ENCODE results near the gene SORBS1. TPM values are rescaled to one million over a fixed set of nuclear protein-coding genes. Genes with fewer than 3 reads are reported as not detected.

SORBS1 gene
- total RNA-seq, 2 experiments from 2014 or later, result 0.71 to 0.72 TPM

DNA sequence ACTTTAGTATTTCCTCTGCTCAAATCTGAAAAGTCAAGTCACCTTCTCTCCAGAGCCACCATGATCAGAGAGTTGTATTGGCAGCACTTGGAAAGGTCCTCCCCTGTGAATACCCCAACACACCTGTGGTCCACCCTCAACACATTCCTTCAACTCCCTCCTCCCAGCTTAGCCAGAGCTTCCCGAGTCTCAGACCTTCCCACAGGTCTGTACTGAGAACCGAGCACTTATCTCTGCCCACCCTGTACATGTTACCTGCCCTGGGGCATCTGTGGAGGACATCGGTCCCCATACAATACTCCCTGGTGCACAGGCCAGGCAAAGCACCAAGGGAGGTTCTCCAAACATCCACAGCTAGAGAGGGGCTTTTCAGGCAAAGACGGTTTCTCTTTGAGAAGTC, 30.6 kb downstream of the SORBS1 start:
- Mint-ChIP-seq H3K27ac (no peak overlapping the region), H3K36me3 (no peaks in the 10 kb centered on the region), H3K4me3 (no peak overlapping the region), H3K27me3 (peaks cover 6% of the 10 kb centered on the region), H3K9me3 (no peaks in the 10 kb centered on the region), H3K4me1 (no peaks in the 10 kb centered on the region)
- POLR2A ChIA-PET, result no interaction called here
- DNase-seq (no peak), ATAC-seq (ENCODE audit: low read depth) (no peak)

DNA sequence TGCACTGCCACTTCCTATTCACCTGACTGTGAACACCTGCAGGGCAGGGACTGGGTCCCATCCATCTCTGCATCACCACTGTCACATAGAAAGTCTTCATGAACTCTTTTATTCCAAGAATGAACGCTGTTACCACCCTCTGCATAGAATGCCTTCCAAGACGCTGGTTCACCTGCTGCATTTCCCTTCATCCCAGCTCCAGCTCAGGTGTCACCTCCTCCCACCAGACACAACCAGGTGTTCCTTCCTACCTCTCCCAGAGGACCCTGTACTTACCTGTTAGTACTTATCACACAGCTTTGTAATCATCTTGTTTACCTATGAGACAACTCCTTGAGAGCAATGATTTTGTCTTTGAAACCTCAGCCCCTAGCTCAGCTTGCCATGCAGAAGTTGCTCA, 31.1 kb downstream of the SORBS1 start:
- H3K27me3 Mint-ChIP-seq, result peaks cover 6% of the 10 kb centered on the region
- H3K4me1 Mint-ChIP-seq, result no peaks in the 10 kb centered on the region
- POLR2A ChIA-PET, result no interaction called here
- H3K4me3 Mint-ChIP-seq, result no peak overlapping the region
- H3K9me3 Mint-ChIP-seq, result no peaks in the 10 kb centered on the region
- DNase-seq (no peak), ATAC-seq (ENCODE audit: low read depth) (no peak)
- no peak overlapping the region for H3K27ac Mint-ChIP-seq
- H3K36me3 Mint-ChIP-seq, result no peaks in the 10 kb centered on the region

- H3K27ac Mint-ChIP-seq, result no peak overlapping the region
- no peaks in the 10 kb centered on the region for H3K9me3 Mint-ChIP-seq
- DNase-seq (no peak), ATAC-seq (ENCODE audit: low read depth) (no peak)
- no peaks in the 10 kb centered on the region for H3K36me3 Mint-ChIP-seq
- no peaks in the 10 kb centered on the region for H3K4me1 Mint-ChIP-seq
- POLR2A ChIA-PET, result no interaction called here
- no peak overlapping the region for H3K4me3 Mint-ChIP-seq
- peaks cover 13% of the 10 kb centered on the region for H3K27me3 Mint-ChIP-seq
Measured at GRCh38 chr10:95526044-95526443, 35.1 kb downstream of the SORBS1 start.

GRCh38 chr10:95525033-95525418, 36.1 kb downstream of the SORBS1 start:
- no peak overlapping the region for H3K27ac Mint-ChIP-seq
- DNase-seq, result no peak
- POLR2A ChIA-PET, result no interaction called here

DNA sequence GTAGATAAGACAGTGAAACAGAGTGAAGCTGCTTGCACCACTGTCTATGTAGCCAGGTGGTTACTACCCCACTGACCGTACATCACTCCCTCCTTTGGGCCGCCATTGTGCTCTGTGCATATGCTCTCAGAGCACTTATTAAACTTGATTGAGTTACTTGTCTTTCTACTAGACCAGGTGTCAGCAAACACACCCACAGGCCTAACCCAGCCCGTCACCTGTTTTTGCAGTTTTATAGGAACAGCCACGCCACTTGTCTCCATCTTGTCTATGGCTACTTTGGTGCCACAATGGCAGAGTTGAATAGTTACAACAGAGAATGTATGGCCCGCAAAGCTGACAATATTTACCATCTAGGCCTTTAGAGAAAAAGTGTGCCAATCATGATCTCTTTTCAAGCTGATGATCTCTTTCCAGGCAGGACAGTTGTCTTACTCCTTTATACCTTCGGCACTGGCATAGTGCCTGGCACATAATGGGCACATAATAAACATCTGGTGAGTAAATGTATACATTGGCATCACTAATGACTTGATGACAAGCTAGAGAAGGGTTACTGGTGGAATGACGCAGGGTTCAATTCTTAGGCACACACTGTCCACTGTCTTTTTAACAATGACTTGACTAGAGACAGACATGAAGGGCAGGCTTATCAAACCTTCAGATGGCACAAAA, 36.7 kb downstream of the SORBS1 start:
- DNase-seq, result no peak
- Mint-ChIP-seq H3K36me3 (no peaks in the 10 kb centered on the region), H3K9me3 (no peaks in the 10 kb centered on the region), H3K27ac (no peak overlapping the region), H3K27me3 (peaks cover 8% of the 10 kb centered on the region), H3K4me3 (no peak overlapping the region), H3K4me1 (no peaks in the 10 kb centered on the region)
- POLR2A ChIA-PET, result interaction anchor here (0.5 kb wide), 1 partner anchor 1670 kb away, joined by 4 read pairs; no protein-coding TSS in a partner anchor
- no peak for ATAC-seq (ENCODE audit: low read depth)

More at GRCh38 chr10:95525033-95525418, 36.1 kb downstream of the SORBS1 start:
- Mint-ChIP-seq H3K27me3 (peaks cover 11% of the 10 kb centered on the region), H3K9me3 (no peaks in the 10 kb centered on the region), H3K4me1 (no peaks in the 10 kb centered on the region), H3K36me3 (no peaks in the 10 kb centered on the region), H3K4me3 (no peak overlapping the region)
- ATAC-seq (ENCODE audit: low read depth), result no peak

DNA sequence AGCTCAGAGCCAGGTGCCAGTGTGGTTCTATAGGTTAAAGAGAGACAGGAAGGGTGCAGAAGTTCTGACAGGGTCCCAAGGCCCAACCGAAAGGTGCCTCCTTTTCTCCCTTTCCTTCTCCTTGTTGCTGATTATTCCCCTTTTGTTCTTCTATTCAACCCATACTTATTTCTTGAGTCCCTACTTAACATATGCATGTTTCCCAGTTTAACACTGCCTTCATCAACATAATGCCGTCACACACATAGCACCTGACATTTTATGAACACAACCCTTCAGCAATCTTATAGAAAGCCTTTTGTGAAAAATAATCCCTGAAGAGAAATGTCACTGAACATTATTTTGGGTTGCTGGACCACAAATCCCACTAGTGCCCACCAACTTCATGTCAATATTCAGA, 39.1 kb downstream of the SORBS1 start:
- Mint-ChIP-seq H3K4me1 (no peaks in the 10 kb centered on the region), H3K36me3 (no peaks in the 10 kb centered on the region), H3K27ac (no peak overlapping the region), H3K9me3 (no peaks in the 10 kb centered on the region), H3K4me3 (no peak overlapping the region), H3K27me3 (peaks cover 8% of the 10 kb centered on the region)
- POLR2A ChIA-PET, result no interaction called here
- DNase-seq (no peak), ATAC-seq (ENCODE audit: low read depth) (no peak)

GRCh38 chr10:95520617-95521016, 40.6 kb downstream of the SORBS1 start:
- Mint-ChIP-seq H3K27me3 (peaks cover 7% of the 10 kb centered on the region), H3K4me3 (no peak overlapping the region), H3K36me3 (no peaks in the 10 kb centered on the region), H3K9me3 (no peaks in the 10 kb centered on the region), H3K27ac (no peak overlapping the region), H3K4me1 (no peaks in the 10 kb centered on the region)
- POLR2A ChIA-PET, result no interaction called here
- no peak for DNase-seq
- no peak for ATAC-seq (ENCODE audit: low read depth)

- no peaks in the 10 kb centered on the region for H3K4me1 Mint-ChIP-seq
- POLR2A ChIA-PET, result no interaction called here
Measured at GRCh38 chr10:95518455-95519452, 42.4 kb downstream of the SORBS1 start.

DNA sequence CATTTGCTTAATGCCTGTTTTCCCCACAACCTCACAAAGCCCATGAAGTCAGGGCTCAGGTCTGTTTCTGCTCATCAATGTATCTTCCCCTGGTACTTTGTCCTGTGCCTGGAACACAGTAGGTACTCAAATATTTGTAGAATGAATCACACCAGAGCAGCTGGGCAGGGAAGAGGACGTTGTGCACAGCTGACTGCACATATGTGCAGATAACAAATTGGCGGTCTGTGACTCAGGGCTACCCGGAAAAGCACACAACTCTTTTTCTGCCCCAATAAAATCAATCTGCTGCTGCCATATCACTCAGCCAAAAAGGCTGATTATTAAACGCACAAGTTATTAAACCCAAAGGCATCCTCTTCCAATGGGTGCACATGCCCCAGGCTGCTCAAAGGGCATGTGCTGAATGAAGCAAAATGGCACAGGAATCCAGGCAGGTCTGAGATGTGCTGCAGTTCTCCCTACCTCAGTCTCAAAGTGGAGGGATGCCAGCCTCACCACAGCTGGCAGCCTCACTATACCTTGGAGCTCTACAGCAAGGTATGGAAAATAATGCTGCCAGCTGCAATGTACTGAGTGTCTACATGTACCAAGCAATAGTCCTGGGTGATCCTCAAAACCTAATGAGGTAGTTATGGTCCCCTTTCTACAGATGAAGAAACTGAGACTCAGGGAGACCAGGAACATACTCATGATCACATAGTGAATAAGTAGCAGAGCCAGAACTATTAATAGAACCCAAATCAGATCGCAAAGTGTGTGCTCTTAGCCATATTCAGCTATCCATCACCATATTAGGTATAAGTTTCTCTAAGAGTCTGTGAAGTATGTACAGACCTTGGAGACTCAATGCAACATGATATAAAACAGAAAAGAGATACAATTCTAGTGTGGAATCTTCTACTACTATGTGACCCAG, 43.4 kb downstream of the SORBS1 start:
- Mint-ChIP-seq H3K9me3 (no peaks in the 10 kb centered on the region), H3K27me3 (no peaks in the 10 kb centered on the region), H3K36me3 (no peaks in the 10 kb centered on the region), H3K4me1 (no peaks in the 10 kb centered on the region), H3K27ac (no peak overlapping the region), H3K4me3 (no peak overlapping the region)
- POLR2A ChIA-PET, result no interaction called here
- DNase-seq (no peak), ATAC-seq (ENCODE audit: low read depth) (no peak)

More at GRCh38 chr10:95518455-95519452, 42.4 kb downstream of the SORBS1 start:
- ATAC-seq (ENCODE audit: low read depth) (no peak), DNase-seq (no peak)
- no peaks in the 10 kb centered on the region for H3K9me3 Mint-ChIP-seq
- no peaks in the 10 kb centered on the region for H3K36me3 Mint-ChIP-seq
- no peak overlapping the region for H3K27ac Mint-ChIP-seq
- peaks cover 4% of the 10 kb centered on the region for H3K27me3 Mint-ChIP-seq
- H3K4me3 Mint-ChIP-seq, result no peak overlapping the region

GRCh38 chr10:95516774-95517373, 44.3 kb downstream of the SORBS1 start:
- H3K9me3 Mint-ChIP-seq, result no peaks in the 10 kb centered on the region

GRCh38 chr10:95513941-95514392, 47.2 kb downstream of the SORBS1 start:
- no peak overlapping the region for H3K4me3 Mint-ChIP-seq
- ATAC-seq (ENCODE audit: low read depth) (no peak), DNase-seq (no peak)
- H3K36me3 Mint-ChIP-seq, result no peaks in the 10 kb centered on the region
- H3K27me3 Mint-ChIP-seq, result peaks cover 5% of the 10 kb centered on the region
- H3K4me1 Mint-ChIP-seq, result no peaks in the 10 kb centered on the region
- no peaks in the 10 kb centered on the region for H3K9me3 Mint-ChIP-seq
- no peak overlapping the region for H3K27ac Mint-ChIP-seq
- POLR2A ChIA-PET, result no interaction called here

More at GRCh38 chr10:95516774-95517373, 44.3 kb downstream of the SORBS1 start:
- DNase-seq (no peak), ATAC-seq (ENCODE audit: low read depth) (no peak)
- H3K27ac Mint-ChIP-seq, result no peak overlapping the region
- H3K4me1 Mint-ChIP-seq, result no peaks in the 10 kb centered on the region
- no peaks in the 10 kb centered on the region for H3K27me3 Mint-ChIP-seq
- POLR2A ChIA-PET, result interaction anchor here (0.5 kb wide), 1 partner anchor 176 kb away, joined by 3 read pairs; no protein-coding TSS in a partner anchor
- no peaks in the 10 kb centered on the region for H3K36me3 Mint-ChIP-seq
- H3K4me3 Mint-ChIP-seq, result no peak overlapping the region

GRCh38 chr10:95513008-95513589, 48.1 kb downstream of the SORBS1 start:
- Mint-ChIP-seq H3K36me3 (no peaks in the 10 kb centered on the region), H3K9me3 (no peaks in the 10 kb centered on the region), H3K27me3 (peaks cover 5% of the 10 kb centered on the region), H3K4me1 (no peaks in the 10 kb centered on the region), H3K27ac (no peak overlapping the region), H3K4me3 (no peak overlapping the region)
- POLR2A ChIA-PET, result no interaction called here
- no peak for ATAC-seq (ENCODE audit: low read depth)
- no peak for DNase-seq
